GM23338 (cell line): Measurements from ENCODE around the gene SHISA4. TPM values are rescaled to one million over a fixed set of nuclear protein-coding genes. Genes with fewer than 3 reads are reported as not detected.

Source experiments
- ATAC-seq: fragments of 200-7000 bp; cut with Tn5 transposase; 3 replicates; pipeline ENCODE4 v1.9.1; 2020
- DNase-seq: peaks from one replicate; pipeline ENCODE4 v3.0.0-alpha.2; 2015; ENCODE audit warnings: low spot score
- H2AFZ ChIP-seq: fragments of 200-600 bp; sonication (generic); 2 replicates; pipeline ENCODE4 v1.8.0; 2016; ENCODE audit warnings: antibody characterized with exemption, mild to moderate bottlenecking, moderate library complexity
- H3F3A ChIP-seq: fragments of 200-600 bp; sonication (generic); replicated peaks from 2 replicates; pipeline ENCODE4 v1.8.0; 2017; ENCODE audit warnings: antibody characterized with exemption, mixed run types, low read depth
- H3K27ac ChIP-seq: fragments of 200-600 bp; sonication (generic); 2 replicates; pipeline ENCODE4 v1.6.1; 2016; ENCODE audit warnings: low read depth
- H3K27me3 ChIP-seq: fragments of 200-600 bp; sonication (generic); 2 replicates; pipeline ENCODE4 v1.8.0; 2016; ENCODE audit warnings: mild to moderate bottlenecking, mixed run types, moderate library complexity; ENCODE audit not compliant: insufficient read depth
- H3K36me3 ChIP-seq: fragments of 200-600 bp; sonication (generic); 2 replicates; pipeline ENCODE4 v1.8.0; 2016; ENCODE audit warnings: mild to moderate bottlenecking; ENCODE audit not compliant: insufficient read depth
- H3K4me1 ChIP-seq: fragments of 200-600 bp; sonication (generic); 2 replicates; pipeline ENCODE4 v1.8.0; 2016; ENCODE audit warnings: mild to moderate bottlenecking, moderate library complexity; ENCODE audit not compliant: insufficient read depth
- H3K4me2 ChIP-seq: fragments of 200-600 bp; sonication (generic); 2 replicates; pipeline ENCODE4 v1.7.1; 2017; ENCODE audit warnings: mixed run types
- H3K4me3 ChIP-seq: fragments of 200-600 bp; sonication (generic); 2 replicates; pipeline ENCODE4 v1.6.1; 2016; ENCODE audit warnings: mixed run types
- H3K79me2 ChIP-seq: fragments of 200-600 bp; sonication (generic); replicated peaks from 2 replicates; pipeline ENCODE4 v1.8.0; 2017; ENCODE audit warnings: mild to moderate bottlenecking; ENCODE audit not compliant: insufficient read depth
- H3K9me2 ChIP-seq: fragments of 200-600 bp; sonication (generic); 2 replicates; pipeline ENCODE4 v1.8.0; 2017; ENCODE audit not compliant: insufficient read depth
- H4K20me1 ChIP-seq: fragments of 200-600 bp; sonication (generic); replicated peaks from 2 replicates; pipeline ENCODE4 v1.8.0; 2017; ENCODE audit warnings: mild to moderate bottlenecking; ENCODE audit not compliant: insufficient read depth
- H3K27ac Mint-ChIP-seq: 2 replicates; pipeline ENCODE4 v1.8.0; 2020; ENCODE audit warnings: inconsistent platforms, mild to moderate bottlenecking, moderate library complexity, mixed read lengths
- H3K27me3 Mint-ChIP-seq: 3 replicates; pipeline ENCODE4 v1.8.0; 2022; ENCODE audit warnings: low read depth, mild to moderate bottlenecking, moderate library complexity, mixed read lengths, inconsistent platforms; ENCODE audit not compliant: insufficient read depth, poor library complexity
- H3K36me3 Mint-ChIP-seq: 3 replicates; pipeline ENCODE4 v1.8.0; 2021; ENCODE audit warnings: low read depth, mild to moderate bottlenecking, inconsistent platforms, moderate library complexity, mixed read lengths
- H3K4me1 Mint-ChIP-seq: 3 replicates; pipeline ENCODE4 v1.8.0; 2020; ENCODE audit warnings: mild to moderate bottlenecking, inconsistent platforms, mixed read lengths
- H3K4me3 Mint-ChIP-seq: 3 replicates; pipeline ENCODE4 v1.8.0; 2021; ENCODE audit warnings: moderate library complexity, mild to moderate bottlenecking, inconsistent platforms, mixed read lengths
- H3K9me3 Mint-ChIP-seq: 3 replicates; pipeline ENCODE4 v1.8.0; 2020; ENCODE audit warnings: moderate library complexity, mild to moderate bottlenecking, inconsistent platforms, mixed read lengths
- CREB1 ChIP-seq: fragments of 250-450 bp; sonication (Bioruptor Pico); IDR thresholded peaks from 2 replicates; pipeline ENCODE4 v1.5.0; 2020; ENCODE audit warnings: low read depth, mild to moderate bottlenecking, moderate library complexity
- EZH2 ChIP-seq: fragments of 200-600 bp; sonication (generic); IDR thresholded peaks from one replicate; pipeline ENCODE4 v1.8.0; 2017; ENCODE audit warnings: antibody characterized with exemption, mild to moderate bottlenecking, low read depth; ENCODE audit not compliant: unreplicated experiment
- EZH2phosphoT487 ChIP-seq: fragments of 200-600 bp; sonication (generic); IDR thresholded peaks from one replicate; pipeline ENCODE4 v1.8.1; 2018; ENCODE audit warnings: antibody characterized with exemption; ENCODE audit not compliant: unreplicated experiment
- JUNB ChIP-seq: IDR thresholded peaks from one replicate; pipeline ENCODE4 v1.6.1; 2016; ENCODE audit warnings: antibody characterized with exemption; ENCODE audit not compliant: unreplicated experiment
- NANOG ChIP-seq: IDR thresholded peaks from 2 replicates; pipeline ENCODE4 v1.6.1; 2016; ENCODE audit warnings: antibody characterized with exemption, borderline replicate concordance
- POLR2AphosphoS5 ChIP-seq: IDR thresholded peaks from 2 replicates; pipeline ENCODE4 v1.6.1; 2016; ENCODE audit warnings: antibody characterized with exemption, low read depth
- STAT1 ChIP-seq: IDR thresholded peaks from one replicate; pipeline ENCODE4 v1.6.1; 2016; ENCODE audit warnings: antibody characterized with exemption; ENCODE audit not compliant: unreplicated experiment
- ZNF114 ChIP-seq: fragments of 250-450 bp; sonication (Bioruptor Pico); IDR thresholded peaks from 2 replicates; pipeline ENCODE4 v1.5.0; 2020; ENCODE audit warnings: mild to moderate bottlenecking, moderate library complexity
- ZNF331 ChIP-seq: fragments of 250-450 bp; sonication (Bioruptor Pico); IDR thresholded peaks from 2 replicates; pipeline ENCODE4 v1.5.0; 2020; ENCODE audit warnings: low read depth, mild to moderate bottlenecking, moderate library complexity
- polyA plus RNA-seq: library from polyadenylated mRNA; unstranded; fragments of >200 nt; fragmentation: Nextera tagmentation; extraction: Ambion mirVana; gene quantifications from 2 replicates; pipeline ENCODE4 v1.2.1, GENCODE V29; 2016
- total RNA-seq: library from RNA; depleted of rRNA; stranded (reverse); fragments of >200 nt; shearing (Covaris generic); gene quantifications from 2 replicates; pipeline ENCODE4 v1.2.3, GENCODE V29; 2014
- TF ChIP-seq, protein P1 (sequence below): IDR thresholded peaks from 2 replicates; pipeline ENCODE4 v1.6.1; 2016; ENCODE audit warnings: antibody characterized with exemption
- TF ChIP-seq, protein P2 (sequence below): fragments of 250-450 bp; sonication (Bioruptor Pico); IDR thresholded peaks from 2 replicates; pipeline ENCODE4 v1.5.0; 2020; ENCODE audit warnings: mild to moderate bottlenecking, moderate library complexity
- TF ChIP-seq, protein P3 (sequence below), 2 experiments: fragments of 200-600 bp in 1 of 2; sonication (generic) in 1 of 2; conservative IDR thresholded peaks; 2 replicates each; pipeline versions ENCODE4 v1.5.1 to v1.6.1; 2016 to 2017; ENCODE audit warnings: antibody characterized with exemption in 2 of 2, low read depth in 2 of 2, mild to moderate bottlenecking in 2 of 2, moderate library complexity in 1 of 2
- TF ChIP-seq, protein P4 (sequence below): IDR thresholded peaks from one replicate; pipeline ENCODE4 v1.6.1; 2018; ENCODE audit warnings: antibody characterized with exemption; ENCODE audit not compliant: unreplicated experiment

The SHISA4 gene
- total and polyA plus RNA-seq, 2 experiments from 2014 or later: 8.0 to 9.2 TPM

DNA sequence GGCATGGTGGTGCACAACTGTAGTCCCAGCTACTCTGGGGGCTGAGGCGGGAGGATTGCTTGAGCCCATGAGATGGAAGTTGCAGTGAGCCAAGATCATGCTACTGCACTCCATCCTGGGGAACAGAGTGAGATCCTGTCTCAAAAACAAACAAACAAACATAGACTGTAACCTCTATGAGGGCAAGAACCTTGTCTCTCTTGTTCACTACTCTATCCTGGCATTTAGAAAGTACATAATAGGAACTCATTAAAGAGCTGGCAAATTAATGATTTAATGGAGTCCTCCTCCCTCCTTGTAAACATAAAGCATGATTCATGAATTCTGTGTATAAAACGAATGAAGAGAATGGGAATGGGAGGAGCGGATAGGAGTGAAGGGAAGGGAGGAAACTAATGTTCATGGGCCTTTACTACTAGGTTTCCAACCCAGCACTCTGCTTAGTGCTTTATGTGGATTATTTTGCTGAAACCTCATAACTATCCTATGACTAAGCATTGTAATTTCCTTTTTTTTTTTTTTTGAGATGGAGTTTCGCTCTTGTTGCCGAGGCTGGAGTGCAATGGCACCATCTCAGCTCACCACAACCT is 49.0 kb downstream of the SHISA4 start:
- TF ChIP-seq, protein P1, sequence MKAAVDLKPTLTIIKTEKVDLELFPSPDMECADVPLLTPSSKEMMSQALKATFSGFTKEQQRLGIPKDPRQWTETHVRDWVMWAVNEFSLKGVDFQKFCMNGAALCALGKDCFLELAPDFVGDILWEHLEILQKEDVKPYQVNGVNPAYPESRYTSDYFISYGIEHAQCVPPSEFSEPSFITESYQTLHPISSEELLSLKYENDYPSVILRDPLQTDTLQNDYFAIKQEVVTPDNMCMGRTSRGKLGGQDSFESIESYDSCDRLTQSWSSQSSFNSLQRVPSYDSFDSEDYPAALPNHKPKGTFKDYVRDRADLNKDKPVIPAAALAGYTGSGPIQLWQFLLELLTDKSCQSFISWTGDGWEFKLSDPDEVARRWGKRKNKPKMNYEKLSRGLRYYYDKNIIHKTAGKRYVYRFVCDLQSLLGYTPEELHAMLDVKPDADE: no peak
- no peak for TF ChIP-seq ZNF114 (CRISPR knock-in tag)
- TF ChIP-seq, protein P2, sequence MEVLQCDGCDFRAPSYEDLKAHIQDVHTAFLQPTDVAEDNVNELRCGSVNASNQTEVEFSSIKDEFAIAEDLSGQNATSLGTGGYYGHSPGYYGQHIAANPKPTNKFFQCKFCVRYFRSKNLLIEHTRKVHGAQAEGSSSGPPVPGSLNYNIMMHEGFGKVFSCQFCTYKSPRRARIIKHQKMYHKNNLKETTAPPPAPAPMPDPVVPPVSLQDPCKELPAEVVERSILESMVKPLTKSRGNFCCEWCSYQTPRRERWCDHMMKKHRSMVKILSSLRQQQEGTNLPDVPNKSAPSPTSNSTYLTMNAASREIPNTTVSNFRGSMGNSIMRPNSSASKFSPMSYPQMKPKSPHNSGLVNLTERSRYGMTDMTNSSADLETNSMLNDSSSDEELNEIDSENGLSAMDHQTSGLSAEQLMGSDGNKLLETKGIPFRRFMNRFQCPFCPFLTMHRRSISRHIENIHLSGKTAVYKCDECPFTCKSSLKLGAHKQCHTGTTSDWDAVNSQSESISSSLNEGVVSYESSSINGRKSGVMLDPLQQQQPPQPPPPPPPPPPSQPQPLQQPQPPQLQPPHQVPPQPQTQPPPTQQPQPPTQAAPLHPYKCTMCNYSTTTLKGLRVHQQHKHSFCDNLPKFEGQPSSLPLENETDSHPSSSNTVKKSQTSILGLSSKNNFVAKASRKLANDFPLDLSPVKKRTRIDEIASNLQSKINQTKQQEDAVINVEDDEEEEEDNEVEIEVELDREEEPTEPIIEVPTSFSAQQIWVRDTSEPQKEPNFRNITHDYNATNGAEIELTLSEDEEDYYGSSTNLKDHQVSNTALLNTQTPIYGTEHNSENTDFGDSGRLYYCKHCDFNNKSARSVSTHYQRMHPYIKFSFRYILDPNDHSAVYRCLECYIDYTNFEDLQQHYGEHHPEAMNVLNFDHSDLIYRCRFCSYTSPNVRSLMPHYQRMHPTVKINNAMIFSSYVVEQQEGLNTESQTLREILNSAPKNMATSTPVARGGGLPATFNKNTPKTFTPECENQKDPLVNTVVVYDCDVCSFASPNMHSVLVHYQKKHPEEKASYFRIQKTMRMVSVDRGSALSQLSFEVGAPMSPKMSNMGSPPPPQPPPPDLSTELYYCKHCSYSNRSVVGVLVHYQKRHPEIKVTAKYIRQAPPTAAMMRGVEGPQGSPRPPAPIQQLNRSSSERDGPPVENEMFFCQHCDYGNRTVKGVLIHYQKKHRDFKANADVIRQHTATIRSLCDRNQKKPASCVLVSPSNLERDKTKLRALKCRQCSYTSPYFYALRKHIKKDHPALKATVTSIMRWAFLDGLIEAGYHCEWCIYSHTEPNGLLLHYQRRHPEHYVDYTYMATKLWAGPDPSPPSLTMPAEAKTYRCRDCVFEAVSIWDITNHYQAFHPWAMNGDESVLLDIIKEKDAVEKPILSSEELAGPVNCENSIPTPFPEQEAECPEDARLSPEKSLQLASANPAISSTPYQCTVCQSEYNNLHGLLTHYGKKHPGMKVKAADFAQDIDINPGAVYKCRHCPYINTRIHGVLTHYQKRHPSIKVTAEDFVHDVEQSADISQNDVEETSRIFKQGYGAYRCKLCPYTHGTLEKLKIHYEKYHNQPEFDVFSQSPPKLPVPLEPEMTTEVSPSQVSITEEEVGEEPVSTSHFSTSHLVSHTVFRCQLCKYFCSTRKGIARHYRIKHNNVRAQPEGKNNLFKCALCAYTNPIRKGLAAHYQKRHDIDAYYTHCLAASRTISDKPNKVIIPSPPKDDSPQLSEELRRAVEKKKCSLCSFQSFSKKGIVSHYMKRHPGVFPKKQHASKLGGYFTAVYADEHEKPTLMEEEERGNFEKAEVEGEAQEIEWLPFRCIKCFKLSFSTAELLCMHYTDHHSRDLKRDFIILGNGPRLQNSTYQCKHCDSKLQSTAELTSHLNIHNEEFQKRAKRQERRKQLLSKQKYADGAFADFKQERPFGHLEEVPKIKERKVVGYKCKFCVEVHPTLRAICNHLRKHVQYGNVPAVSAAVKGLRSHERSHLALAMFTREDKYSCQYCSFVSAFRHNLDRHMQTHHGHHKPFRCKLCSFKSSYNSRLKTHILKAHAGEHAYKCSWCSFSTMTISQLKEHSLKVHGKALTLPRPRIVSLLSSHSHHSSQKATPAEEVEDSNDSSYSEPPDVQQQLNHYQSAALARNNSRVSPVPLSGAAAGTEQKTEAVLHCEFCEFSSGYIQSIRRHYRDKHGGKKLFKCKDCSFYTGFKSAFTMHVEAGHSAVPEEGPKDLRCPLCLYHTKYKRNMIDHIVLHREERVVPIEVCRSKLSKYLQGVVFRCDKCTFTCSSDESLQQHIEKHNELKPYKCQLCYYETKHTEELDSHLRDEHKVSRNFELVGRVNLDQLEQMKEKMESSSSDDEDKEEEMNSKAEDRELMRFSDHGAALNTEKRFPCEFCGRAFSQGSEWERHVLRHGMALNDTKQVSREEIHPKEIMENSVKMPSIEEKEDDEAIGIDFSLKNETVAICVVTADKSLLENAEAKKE (CRISPR knock-in tag): no peak
- TF ChIP-seq EZH2: no peak
- no peak for TF ChIP-seq JUNB
- TF ChIP-seq ZNF331 (CRISPR knock-in tag): no peak
- TF ChIP-seq, protein P3, sequence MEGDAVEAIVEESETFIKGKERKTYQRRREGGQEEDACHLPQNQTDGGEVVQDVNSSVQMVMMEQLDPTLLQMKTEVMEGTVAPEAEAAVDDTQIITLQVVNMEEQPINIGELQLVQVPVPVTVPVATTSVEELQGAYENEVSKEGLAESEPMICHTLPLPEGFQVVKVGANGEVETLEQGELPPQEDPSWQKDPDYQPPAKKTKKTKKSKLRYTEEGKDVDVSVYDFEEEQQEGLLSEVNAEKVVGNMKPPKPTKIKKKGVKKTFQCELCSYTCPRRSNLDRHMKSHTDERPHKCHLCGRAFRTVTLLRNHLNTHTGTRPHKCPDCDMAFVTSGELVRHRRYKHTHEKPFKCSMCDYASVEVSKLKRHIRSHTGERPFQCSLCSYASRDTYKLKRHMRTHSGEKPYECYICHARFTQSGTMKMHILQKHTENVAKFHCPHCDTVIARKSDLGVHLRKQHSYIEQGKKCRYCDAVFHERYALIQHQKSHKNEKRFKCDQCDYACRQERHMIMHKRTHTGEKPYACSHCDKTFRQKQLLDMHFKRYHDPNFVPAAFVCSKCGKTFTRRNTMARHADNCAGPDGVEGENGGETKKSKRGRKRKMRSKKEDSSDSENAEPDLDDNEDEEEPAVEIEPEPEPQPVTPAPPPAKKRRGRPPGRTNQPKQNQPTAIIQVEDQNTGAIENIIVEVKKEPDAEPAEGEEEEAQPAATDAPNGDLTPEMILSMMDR (conservative IDR thresholded peaks at IDR 0.05; ENCODE audit: low read depth in 2 of 2): no peak
- TF ChIP-seq CREB1: no peak
- TF ChIP-seq, protein P4, sequence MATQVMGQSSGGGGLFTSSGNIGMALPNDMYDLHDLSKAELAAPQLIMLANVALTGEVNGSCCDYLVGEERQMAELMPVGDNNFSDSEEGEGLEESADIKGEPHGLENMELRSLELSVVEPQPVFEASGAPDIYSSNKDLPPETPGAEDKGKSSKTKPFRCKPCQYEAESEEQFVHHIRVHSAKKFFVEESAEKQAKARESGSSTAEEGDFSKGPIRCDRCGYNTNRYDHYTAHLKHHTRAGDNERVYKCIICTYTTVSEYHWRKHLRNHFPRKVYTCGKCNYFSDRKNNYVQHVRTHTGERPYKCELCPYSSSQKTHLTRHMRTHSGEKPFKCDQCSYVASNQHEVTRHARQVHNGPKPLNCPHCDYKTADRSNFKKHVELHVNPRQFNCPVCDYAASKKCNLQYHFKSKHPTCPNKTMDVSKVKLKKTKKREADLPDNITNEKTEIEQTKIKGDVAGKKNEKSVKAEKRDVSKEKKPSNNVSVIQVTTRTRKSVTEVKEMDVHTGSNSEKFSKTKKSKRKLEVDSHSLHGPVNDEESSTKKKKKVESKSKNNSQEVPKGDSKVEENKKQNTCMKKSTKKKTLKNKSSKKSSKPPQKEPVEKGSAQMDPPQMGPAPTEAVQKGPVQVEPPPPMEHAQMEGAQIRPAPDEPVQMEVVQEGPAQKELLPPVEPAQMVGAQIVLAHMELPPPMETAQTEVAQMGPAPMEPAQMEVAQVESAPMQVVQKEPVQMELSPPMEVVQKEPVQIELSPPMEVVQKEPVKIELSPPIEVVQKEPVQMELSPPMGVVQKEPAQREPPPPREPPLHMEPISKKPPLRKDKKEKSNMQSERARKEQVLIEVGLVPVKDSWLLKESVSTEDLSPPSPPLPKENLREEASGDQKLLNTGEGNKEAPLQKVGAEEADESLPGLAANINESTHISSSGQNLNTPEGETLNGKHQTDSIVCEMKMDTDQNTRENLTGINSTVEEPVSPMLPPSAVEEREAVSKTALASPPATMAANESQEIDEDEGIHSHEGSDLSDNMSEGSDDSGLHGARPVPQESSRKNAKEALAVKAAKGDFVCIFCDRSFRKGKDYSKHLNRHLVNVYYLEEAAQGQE: no peak
- no peak for TF ChIP-seq EZH2phosphoT487
- TF ChIP-seq POLR2AphosphoS5: no peak
- TF ChIP-seq STAT1: no peak
- TF ChIP-seq NANOG: no peak
- Mint-ChIP-seq H3K4me3 (no peak overlapping the region), H3K27ac (no peak overlapping the region), H3K36me3 (no peaks in the 10 kb centered on the region), H3K27me3 (peaks cover 2% of the 10 kb centered on the region), H3K4me1 (peaks cover 8% of the 10 kb centered on the region), H3K9me3 (no peaks in the 10 kb centered on the region)
- Histone ChIP-seq H3K79me2 (no peaks in the 10 kb centered on the region), H3K4me2 (no peak overlapping the region), H3K4me3 (no peak overlapping the region), H3F3A (peaks cover 8% of the 10 kb centered on the region; the same call in 1 of the 2 replicates), H3K27ac (no peak overlapping the region), H3K36me3 (no peaks in the 10 kb centered on the region), H2AFZ (no peak overlapping the region), H4K20me1 (no peaks in the 10 kb centered on the region), H3K27me3 (no peaks in the 10 kb centered on the region), H3K9me2 (no peaks in the 10 kb centered on the region), H3K4me1 (peaks cover 4% of the 10 kb centered on the region; the same call in 1 of the 2 replicates)
- no peak for ATAC-seq
- DNase-seq: no peak
